ENCODE measurements around the gene PHF21A. TPM values are rescaled to one million over a fixed set of nuclear protein-coding genes. Genes with fewer than 3 reads are reported as not detected.
A peak's percentile ranks its signal among the peaks of the same experiment; 100 is the strongest.

PHF21A gene
- total RNA-seq, 1 donor from 2014 or later: 69.3 TPM

- Histone ChIP-seq H3K79me2 (ENCODE audit: insufficient read depth, low read length) (peaks cover 24% of the 10 kb centered on the region), H3K4me3 (ENCODE audit: insufficient read depth, low read depth, low read length) (peak within 1 kb of the TSS; percentile 93), H3K4me1 (ENCODE audit: insufficient read depth, low read length) (peaks cover 6% of the 10 kb centered on the region), H3K36me3 (ENCODE audit: insufficient read depth, low read length) (peaks cover 7% of the 10 kb centered on the region), H2AFZ (ENCODE audit: low read depth, low read length) (peak within 1 kb of the TSS; percentile 86), H3K9ac (ENCODE audit: low read length) (peak within 1 kb of the TSS; percentile 97), H3K9me3 (ENCODE audit: insufficient read depth, low read depth, low read length) (no peaks in the 10 kb centered on the region), H3K27ac (ENCODE audit: low read depth, low read length) (peak within 1 kb of the TSS; percentile 81), H3K4me2 (ENCODE audit: low read length) (peak within 1 kb of the TSS; percentile 98), H4K20me1 (ENCODE audit: insufficient read depth, low read length) (peaks cover 9% of the 10 kb centered on the region), H3K27me3 (ENCODE audit: insufficient read depth, low read length) (peaks cover 16% of the 10 kb centered on the region)
- DNase-seq (ENCODE audit: low read depth) (peak; percentile 99), FAIRE-seq (no peak)
- TF ChIP-seq CTCF (IDR thresholded peaks at IDR 0.05; ENCODE audit: insufficient read depth, low read depth, low read length): no peak
- no peak for TF ChIP-seq EZH2 (IDR thresholded peaks at IDR 0.05; ENCODE audit: insufficient read depth, low read length)
- Mint-ChIP-seq H3K9me3 (ENCODE audit: unreplicated experiment) (no peaks in the 10 kb centered on the region), H3K4me3 (ENCODE audit: unreplicated experiment) (peak within 1 kb of the TSS; percentile 91), H3K4me1 (ENCODE audit: low read depth, unreplicated experiment) (peaks cover 11% of the 10 kb centered on the region), H3K27me3 (ENCODE audit: low read depth, unreplicated experiment) (peaks cover 12% of the 10 kb centered on the region), H3K27ac (ENCODE audit: unreplicated experiment) (peak within 1 kb of the TSS; percentile 92), H3K36me3 (ENCODE audit: low read depth, unreplicated experiment) (peaks cover 4% of the 10 kb centered on the region)
Measured at GRCh38 chr11:45917623-45918330, 203.5 kb downstream of the PHF21A start, which contains the start of gene PEX16. PEX16 (minus strand) TSS chr11:45917877; CDS start chr11:45917811, 66 bp downstream.

- peaks cover 12% of the 10 kb centered on the region for H3K27me3 Mint-ChIP-seq (ENCODE audit: low read depth, unreplicated experiment)
- DNase-seq (ENCODE audit: low read depth): no peak
- H3K27ac Mint-ChIP-seq (ENCODE audit: unreplicated experiment): peak overlapping the region; percentile 92
- Histone ChIP-seq H3K4me1 (ENCODE audit: insufficient read depth, low read length) (peaks cover 6% of the 10 kb centered on the region), H3K27me3 (ENCODE audit: insufficient read depth, low read length) (peaks cover 12% of the 10 kb centered on the region), H3K27ac (ENCODE audit: low read depth, low read length) (peak overlapping the region; percentile 81), H2AFZ (ENCODE audit: low read depth, low read length) (peak overlapping the region; percentile 81), H3K79me2 (ENCODE audit: insufficient read depth, low read length) (peaks cover 24% of the 10 kb centered on the region), H3K36me3 (ENCODE audit: insufficient read depth, low read length) (peaks cover 7% of the 10 kb centered on the region), H3K9me3 (ENCODE audit: insufficient read depth, low read depth, low read length) (no peaks in the 10 kb centered on the region), H3K4me2 (ENCODE audit: low read length) (peak overlapping the region; percentile 98), H3K9ac (ENCODE audit: low read length) (peak overlapping the region; percentile 97), H3K4me3 (ENCODE audit: insufficient read depth, low read depth, low read length) (peak overlapping the region; percentile 93), H4K20me1 (ENCODE audit: insufficient read depth, low read length) (peaks cover 9% of the 10 kb centered on the region)
- no peak for TF ChIP-seq CTCF (IDR thresholded peaks at IDR 0.05; ENCODE audit: insufficient read depth, low read depth, low read length)
- TF ChIP-seq EZH2 (IDR thresholded peaks at IDR 0.05; ENCODE audit: insufficient read depth, low read length): no peak
- peak overlapping the region; percentile 91 for H3K4me3 Mint-ChIP-seq (ENCODE audit: unreplicated experiment)
- no peaks in the 10 kb centered on the region for H3K9me3 Mint-ChIP-seq (ENCODE audit: unreplicated experiment)
- peaks cover 4% of the 10 kb centered on the region for H3K36me3 Mint-ChIP-seq (ENCODE audit: low read depth, unreplicated experiment)
- peaks cover 11% of the 10 kb centered on the region for H3K4me1 Mint-ChIP-seq (ENCODE audit: low read depth, unreplicated experiment)
- no peak for FAIRE-seq
Measured at GRCh38 chr11:45917286-45917622, 204.0 kb downstream of the PHF21A start.

GRCh38 chr11:45915446-45915845 is 205.8 kb downstream of the PHF21A start:
- peaks cover 7% of the 10 kb centered on the region for H3K36me3 ChIP-seq (ENCODE audit: insufficient read depth, low read length)
- Mint-ChIP-seq H3K36me3 (ENCODE audit: low read depth, unreplicated experiment) (peaks cover 4% of the 10 kb centered on the region), H3K27me3 (ENCODE audit: low read depth, unreplicated experiment) (peaks cover 1% of the 10 kb centered on the region), H3K27ac (ENCODE audit: unreplicated experiment) (no peak overlapping the region), H3K9me3 (ENCODE audit: unreplicated experiment) (no peaks in the 10 kb centered on the region), H3K4me3 (ENCODE audit: unreplicated experiment) (no peak overlapping the region), H3K4me1 (ENCODE audit: low read depth, unreplicated experiment) (peaks cover 11% of the 10 kb centered on the region)
- H3K79me2 ChIP-seq (ENCODE audit: insufficient read depth, low read length): peaks cover 24% of the 10 kb centered on the region
- no peak overlapping the region for H3K4me2 ChIP-seq (ENCODE audit: low read length)
- peaks cover 9% of the 10 kb centered on the region for H4K20me1 ChIP-seq (ENCODE audit: insufficient read depth, low read length)
- no peak overlapping the region for H3K9ac ChIP-seq (ENCODE audit: low read length)
- no peak overlapping the region for H3K4me3 ChIP-seq (ENCODE audit: insufficient read depth, low read depth, low read length)
- peaks cover 6% of the 10 kb centered on the region for H3K4me1 ChIP-seq (ENCODE audit: insufficient read depth, low read length)
- no peak overlapping the region for H2AFZ ChIP-seq (ENCODE audit: low read depth, low read length)
- H3K9me3 ChIP-seq (ENCODE audit: insufficient read depth, low read depth, low read length): no peaks in the 10 kb centered on the region
- H3K27ac ChIP-seq (ENCODE audit: low read depth, low read length): no peak overlapping the region
- TF ChIP-seq EZH2 (IDR thresholded peaks at IDR 0.05; ENCODE audit: insufficient read depth, low read length) (no peak), CTCF (IDR thresholded peaks at IDR 0.05; ENCODE audit: insufficient read depth, low read depth, low read length) (no peak)
- FAIRE-seq (no peak), DNase-seq (ENCODE audit: low read depth) (no peak)
- H3K27me3 ChIP-seq (ENCODE audit: insufficient read depth, low read length): no peaks in the 10 kb centered on the region

All from astrocyte (in vitro differentiated cells and primary cell).